GM23338 (cell line): ENCODE data around the gene TDP2. TPM values are rescaled to one million over a fixed set of nuclear protein-coding genes. Genes with fewer than 3 reads are reported as not detected.

Source experiments
- ATAC-seq: fragments of 200-7000 bp; cut with Tn5 transposase; 3 replicates; pipeline ENCODE4 v1.9.1; 2020
- DNase-seq: peaks from one replicate; pipeline ENCODE4 v3.0.0-alpha.2; 2015; ENCODE audit warnings: low spot score
- H2AFZ ChIP-seq: fragments of 200-600 bp; sonication (generic); 2 replicates; pipeline ENCODE4 v1.8.0; 2016; ENCODE audit warnings: antibody characterized with exemption, mild to moderate bottlenecking, moderate library complexity
- H3F3A ChIP-seq: fragments of 200-600 bp; sonication (generic); replicated peaks from 2 replicates; pipeline ENCODE4 v1.8.0; 2017; ENCODE audit warnings: antibody characterized with exemption, mixed run types, low read depth
- H3K27ac ChIP-seq: fragments of 200-600 bp; sonication (generic); 2 replicates; pipeline ENCODE4 v1.6.1; 2016; ENCODE audit warnings: low read depth
- H3K27me3 ChIP-seq: fragments of 200-600 bp; sonication (generic); 2 replicates; pipeline ENCODE4 v1.8.0; 2016; ENCODE audit warnings: mild to moderate bottlenecking, mixed run types, moderate library complexity; ENCODE audit not compliant: insufficient read depth
- H3K36me3 ChIP-seq: fragments of 200-600 bp; sonication (generic); 2 replicates; pipeline ENCODE4 v1.8.0; 2016; ENCODE audit warnings: mild to moderate bottlenecking; ENCODE audit not compliant: insufficient read depth
- H3K4me1 ChIP-seq: fragments of 200-600 bp; sonication (generic); 2 replicates; pipeline ENCODE4 v1.8.0; 2016; ENCODE audit warnings: mild to moderate bottlenecking, moderate library complexity; ENCODE audit not compliant: insufficient read depth
- H3K4me2 ChIP-seq: fragments of 200-600 bp; sonication (generic); 2 replicates; pipeline ENCODE4 v1.7.1; 2017; ENCODE audit warnings: mixed run types
- H3K4me3 ChIP-seq: fragments of 200-600 bp; sonication (generic); 2 replicates; pipeline ENCODE4 v1.6.1; 2016; ENCODE audit warnings: mixed run types
- H3K79me2 ChIP-seq: fragments of 200-600 bp; sonication (generic); replicated peaks from 2 replicates; pipeline ENCODE4 v1.8.0; 2017; ENCODE audit warnings: mild to moderate bottlenecking; ENCODE audit not compliant: insufficient read depth
- H3K9me2 ChIP-seq: fragments of 200-600 bp; sonication (generic); 2 replicates; pipeline ENCODE4 v1.8.0; 2017; ENCODE audit not compliant: insufficient read depth
- H4K20me1 ChIP-seq: fragments of 200-600 bp; sonication (generic); replicated peaks from 2 replicates; pipeline ENCODE4 v1.8.0; 2017; ENCODE audit warnings: mild to moderate bottlenecking; ENCODE audit not compliant: insufficient read depth
- H3K27ac Mint-ChIP-seq: 2 replicates; pipeline ENCODE4 v1.8.0; 2020; ENCODE audit warnings: inconsistent platforms, mild to moderate bottlenecking, moderate library complexity, mixed read lengths
- H3K27me3 Mint-ChIP-seq: 3 replicates; pipeline ENCODE4 v1.8.0; 2022; ENCODE audit warnings: low read depth, mild to moderate bottlenecking, moderate library complexity, mixed read lengths, inconsistent platforms; ENCODE audit not compliant: insufficient read depth, poor library complexity
- H3K36me3 Mint-ChIP-seq: 3 replicates; pipeline ENCODE4 v1.8.0; 2021; ENCODE audit warnings: low read depth, mild to moderate bottlenecking, inconsistent platforms, moderate library complexity, mixed read lengths
- H3K4me1 Mint-ChIP-seq: 3 replicates; pipeline ENCODE4 v1.8.0; 2020; ENCODE audit warnings: mild to moderate bottlenecking, inconsistent platforms, mixed read lengths
- H3K4me3 Mint-ChIP-seq: 3 replicates; pipeline ENCODE4 v1.8.0; 2021; ENCODE audit warnings: moderate library complexity, mild to moderate bottlenecking, inconsistent platforms, mixed read lengths
- H3K9me3 Mint-ChIP-seq: 3 replicates; pipeline ENCODE4 v1.8.0; 2020; ENCODE audit warnings: moderate library complexity, mild to moderate bottlenecking, inconsistent platforms, mixed read lengths
- CREB1 ChIP-seq: fragments of 250-450 bp; sonication (Bioruptor Pico); IDR thresholded peaks from 2 replicates; pipeline ENCODE4 v1.5.0; 2020; ENCODE audit warnings: low read depth, mild to moderate bottlenecking, moderate library complexity
- CTCF ChIP-seq, 2 experiments: fragments of 200-600 bp in 1 of 2; sonication (generic) in 1 of 2; conservative IDR thresholded peaks; 2 replicates each; pipeline versions ENCODE4 v1.5.1 to v1.6.1; 2016 to 2017; ENCODE audit warnings: antibody characterized with exemption in 2 of 2, low read depth in 2 of 2, mild to moderate bottlenecking in 2 of 2, moderate library complexity in 1 of 2
- ETS1 ChIP-seq: IDR thresholded peaks from 2 replicates; pipeline ENCODE4 v1.6.1; 2016; ENCODE audit warnings: antibody characterized with exemption
- EZH2 ChIP-seq: fragments of 200-600 bp; sonication (generic); IDR thresholded peaks from one replicate; pipeline ENCODE4 v1.8.0; 2017; ENCODE audit warnings: antibody characterized with exemption, mild to moderate bottlenecking, low read depth; ENCODE audit not compliant: unreplicated experiment
- EZH2phosphoT487 ChIP-seq: fragments of 200-600 bp; sonication (generic); IDR thresholded peaks from one replicate; pipeline ENCODE4 v1.8.1; 2018; ENCODE audit warnings: antibody characterized with exemption; ENCODE audit not compliant: unreplicated experiment
- JUNB ChIP-seq: IDR thresholded peaks from one replicate; pipeline ENCODE4 v1.6.1; 2016; ENCODE audit warnings: antibody characterized with exemption; ENCODE audit not compliant: unreplicated experiment
- NANOG ChIP-seq: IDR thresholded peaks from 2 replicates; pipeline ENCODE4 v1.6.1; 2016; ENCODE audit warnings: antibody characterized with exemption, borderline replicate concordance
- POLR2AphosphoS5 ChIP-seq: IDR thresholded peaks from 2 replicates; pipeline ENCODE4 v1.6.1; 2016; ENCODE audit warnings: antibody characterized with exemption, low read depth
- REST ChIP-seq: IDR thresholded peaks from one replicate; pipeline ENCODE4 v1.6.1; 2018; ENCODE audit warnings: antibody characterized with exemption; ENCODE audit not compliant: unreplicated experiment
- STAT1 ChIP-seq: IDR thresholded peaks from one replicate; pipeline ENCODE4 v1.6.1; 2016; ENCODE audit warnings: antibody characterized with exemption; ENCODE audit not compliant: unreplicated experiment
- ZNF114 ChIP-seq: fragments of 250-450 bp; sonication (Bioruptor Pico); IDR thresholded peaks from 2 replicates; pipeline ENCODE4 v1.5.0; 2020; ENCODE audit warnings: mild to moderate bottlenecking, moderate library complexity
- ZNF331 ChIP-seq: fragments of 250-450 bp; sonication (Bioruptor Pico); IDR thresholded peaks from 2 replicates; pipeline ENCODE4 v1.5.0; 2020; ENCODE audit warnings: low read depth, mild to moderate bottlenecking, moderate library complexity
- ZNF462 ChIP-seq: fragments of 250-450 bp; sonication (Bioruptor Pico); IDR thresholded peaks from 2 replicates; pipeline ENCODE4 v1.5.0; 2020; ENCODE audit warnings: mild to moderate bottlenecking, moderate library complexity
- polyA plus RNA-seq: library from polyadenylated mRNA; unstranded; fragments of >200 nt; fragmentation: Nextera tagmentation; extraction: Ambion mirVana; gene quantifications from 2 replicates; pipeline ENCODE4 v1.2.1, GENCODE V29; 2016
- total RNA-seq: library from RNA; depleted of rRNA; stranded (reverse); fragments of >200 nt; shearing (Covaris generic); gene quantifications from 2 replicates; pipeline ENCODE4 v1.2.3, GENCODE V29; 2014

TDP2 gene
- total and polyA plus RNA-seq, 2 experiments from 2014 or later, result 46.8 to 47.8 TPM

- Histone ChIP-seq H3K4me3 (no peak overlapping the region), H3K27ac (peak overlapping the region; percentile 14; the same call in 1 of the 2 replicates), H3K36me3 (peaks cover 8% of the 10 kb centered on the region), H3K27me3 (no peaks in the 10 kb centered on the region), H4K20me1 (no peaks in the 10 kb centered on the region), H3F3A (no peaks in the 10 kb centered on the region), H3K4me1 (peaks cover 13% of the 10 kb centered on the region), H3K9me2 (no peaks in the 10 kb centered on the region), H3K4me2 (no peak overlapping the region), H3K79me2 (peaks cover 74% of the 10 kb centered on the region), H2AFZ (no peak overlapping the region)
- Mint-ChIP-seq H3K9me3 (no peaks in the 10 kb centered on the region), H3K27me3 (no peaks in the 10 kb centered on the region), H3K4me3 (no peak overlapping the region), H3K27ac (peak overlapping the region; percentile 86; the same call in 1 of the 2 replicates), H3K4me1 (peaks cover 37% of the 10 kb centered on the region), H3K36me3 (peaks cover 62% of the 10 kb centered on the region)
- DNase-seq, result no peak
- no peak for ATAC-seq
- TF ChIP-seq CTCF (conservative IDR thresholded peaks at IDR 0.05; ENCODE audit: low read depth in 2 of 2) (no peak), NANOG (no peak), EZH2phosphoT487 (no peak), JUNB (no peak), POLR2AphosphoS5 (no peak), EZH2 (no peak), ZNF114 (CRISPR knock-in tag) (no peak), ZNF462 (CRISPR knock-in tag) (no peak), ZNF331 (CRISPR knock-in tag) (no peak), ETS1 (no peak), CREB1 (CRISPR knock-in tag) (no peak), REST (no peak), STAT1 (no peak)
These were observed 6.6 kb downstream of the TDP2 start for GRCh38 chr6:24660105-24660504.
